ENCODE measurements around the gene GSN.

The GSN gene

GRCh38 chr9:121296213-121297127 is 28.5 kb downstream of the GSN start:
- DNase-seq (ENCODE audit: low spot score), result peak; percentile 71
- Histone ChIP-seq H3K4me3 (peak overlapping the region; percentile 22), H3K27ac (peak overlapping the region; percentile 89 to 97)
- TF ChIP-seq, protein P1, sequence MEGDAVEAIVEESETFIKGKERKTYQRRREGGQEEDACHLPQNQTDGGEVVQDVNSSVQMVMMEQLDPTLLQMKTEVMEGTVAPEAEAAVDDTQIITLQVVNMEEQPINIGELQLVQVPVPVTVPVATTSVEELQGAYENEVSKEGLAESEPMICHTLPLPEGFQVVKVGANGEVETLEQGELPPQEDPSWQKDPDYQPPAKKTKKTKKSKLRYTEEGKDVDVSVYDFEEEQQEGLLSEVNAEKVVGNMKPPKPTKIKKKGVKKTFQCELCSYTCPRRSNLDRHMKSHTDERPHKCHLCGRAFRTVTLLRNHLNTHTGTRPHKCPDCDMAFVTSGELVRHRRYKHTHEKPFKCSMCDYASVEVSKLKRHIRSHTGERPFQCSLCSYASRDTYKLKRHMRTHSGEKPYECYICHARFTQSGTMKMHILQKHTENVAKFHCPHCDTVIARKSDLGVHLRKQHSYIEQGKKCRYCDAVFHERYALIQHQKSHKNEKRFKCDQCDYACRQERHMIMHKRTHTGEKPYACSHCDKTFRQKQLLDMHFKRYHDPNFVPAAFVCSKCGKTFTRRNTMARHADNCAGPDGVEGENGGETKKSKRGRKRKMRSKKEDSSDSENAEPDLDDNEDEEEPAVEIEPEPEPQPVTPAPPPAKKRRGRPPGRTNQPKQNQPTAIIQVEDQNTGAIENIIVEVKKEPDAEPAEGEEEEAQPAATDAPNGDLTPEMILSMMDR (IDR thresholded peaks at IDR 0.05), result no peak

DNA sequence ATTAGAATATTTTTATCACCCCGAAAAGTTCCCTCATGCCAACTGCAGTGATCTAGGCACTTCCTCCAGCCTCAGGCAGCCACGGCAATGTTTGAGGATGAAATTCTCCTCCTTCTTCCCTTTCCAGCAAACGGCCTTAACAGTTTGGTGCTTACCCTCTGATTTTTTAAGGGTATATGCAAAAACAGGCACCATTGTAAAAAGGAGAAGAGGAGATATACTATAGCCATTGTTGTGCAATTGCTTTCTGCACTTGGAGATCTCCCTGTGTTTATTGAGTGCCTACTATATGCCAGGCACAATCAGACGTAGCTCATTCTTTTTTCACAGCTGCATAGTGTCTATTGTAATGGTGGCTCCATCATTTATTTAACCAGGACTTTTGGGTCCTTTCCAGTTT is 29.4 kb downstream of the GSN start:
- no peak for DNase-seq (ENCODE audit: low spot score)
- no peak overlapping the region for H3K4me3 ChIP-seq
- peak overlapping the region; percentile 89 to 97 for H3K27ac ChIP-seq
- TF ChIP-seq, protein P1 (IDR thresholded peaks at IDR 0.05), result no peak

GRCh38 chr9:121298016-121298538 is 30.1 kb downstream of the GSN start:
- Histone ChIP-seq H3K27ac (peak overlapping the region; percentile 88 to 97), H3K4me3 (peak overlapping the region; percentile 75)
- TF ChIP-seq, protein P1 (IDR thresholded peaks at IDR 0.05), result no peak
- peak; percentile 68 for DNase-seq (ENCODE audit: low spot score)

GRCh38 chr9:121298689-121299466 is 30.9 kb downstream of the GSN start:
- Histone ChIP-seq H3K27ac (peak overlapping the region; percentile 88 to 97), H3K4me3 (peak overlapping the region; percentile 75)
- DNase-seq (ENCODE audit: low spot score), result peak; percentile 80
- TF ChIP-seq, protein P1 (IDR thresholded peaks at IDR 0.05), result no peak

GRCh38 chr9:121299467-121300282 is 31.7 kb downstream of the GSN start:
- H3K4me3 ChIP-seq, result peak overlapping the region; percentile 75
- TF ChIP-seq, protein P1 (IDR thresholded peaks at IDR 0.05), result no peak
- peak overlapping the region; percentile 88 to 97 for H3K27ac ChIP-seq
- peak; percentile 89 for DNase-seq (ENCODE audit: low spot score)

All from coronary artery (tissue), 2 donors.